ENCODE measurements around the gene GALNT14. TPM values are rescaled to one million over a fixed set of nuclear protein-coding genes. Genes with fewer than 3 reads are reported as not detected.

The GALNT14 gene
- total and polyA plus RNA-seq, 10 of the 15 experiments (the other 5 are each of a cell fraction or from before 2014, with no cell fraction given): 3.7 to 17.8 (median 6.0) TPM

GRCh38 chr2:31038385-31038784 is 99.9 kb downstream of the GALNT14 start (continued):
- TF ChIP-seq ZBTB40 (IDR thresholded peaks at IDR 0.05; ENCODE audit: borderline replicate concordance): no peak

DNA sequence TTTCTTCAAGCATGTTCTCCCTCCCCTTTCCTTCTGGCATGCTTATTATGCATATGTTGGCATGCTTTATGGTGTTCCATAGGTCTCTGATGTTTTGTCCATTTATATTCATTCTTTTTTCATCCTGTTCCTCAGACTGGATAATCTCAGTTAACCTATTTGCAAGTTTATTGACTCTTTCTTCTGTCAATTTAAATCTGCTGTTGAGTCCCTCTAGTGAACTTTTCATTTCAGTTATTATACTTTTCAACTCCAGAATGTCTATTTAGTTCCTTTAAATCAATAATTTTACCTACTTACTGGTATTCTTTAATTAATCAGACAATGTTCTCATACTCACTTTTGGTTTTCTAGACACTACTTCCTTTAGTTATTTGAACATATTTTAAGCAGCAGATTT is 101.2 kb downstream of the GALNT14 start:
- ChIA-PET SMC1A (ENCODE audit: uncharacterized antibody, unreplicated experiment) (no interaction called here), RAD21 (ENCODE audit: unreplicated experiment) (no interaction called here), CTCF (interaction anchor here (0.7 kb wide), 1 partner anchor 189 kb away, joined by 3 read pairs; no protein-coding TSS in a partner anchor), POLR2A (no interaction called here)
- H3K79me2 ChIP-seq (ENCODE audit: control insufficient read depth, insufficient read depth, low read length): no peaks in the 10 kb centered on the region
- peaks cover under 1% of the 10 kb centered on the region for H3K4me1 ChIP-seq (ENCODE audit: control insufficient read depth, insufficient read depth, low read length)
- H3K27ac ChIP-seq (ENCODE audit: control insufficient read depth, insufficient read depth): no peak overlapping the region
- no peaks in the 10 kb centered on the region for H4K20me1 ChIP-seq (ENCODE audit: control insufficient read depth, insufficient read depth)
- no peak overlapping the region for H2AFZ ChIP-seq (ENCODE audit: control insufficient read depth, low read depth, low read length)
- in situ Hi-C loops (cut with MboI) (no loop called here), intact Hi-C loops (cut with micrococcal nuclease; ENCODE audit: unreplicated experiment) (no loop called here)
- H3K36me3 ChIP-seq (ENCODE audit: control insufficient read depth in 2 of 2, insufficient read depth in 2 of 2, low read length in 1 of 2): no peaks in the 10 kb centered on the region
- no peak overlapping the region for H3K4me3 ChIP-seq
- H3K4me2 ChIP-seq (ENCODE audit: control insufficient read depth, insufficient read depth): no peak overlapping the region
- BruUV-seq (replicated peaks): no TSS peak
- no peak overlapping the region for H3K9ac ChIP-seq (ENCODE audit: control insufficient read depth, insufficient read depth, low read length)
- DNase-seq (ENCODE audit: low read depth, low spot score): no peak
- no peaks in the 10 kb centered on the region for H3K27me3 ChIP-seq (replicated peaks in 1 of 2; ENCODE audit: control insufficient read depth in 2 of 2, insufficient read depth in 2 of 2, low read length in 1 of 2)
- H3K9me3 ChIP-seq (replicated peaks; ENCODE audit: control insufficient read depth, insufficient read depth, low read length): peaks cover 4% of the 10 kb centered on the region
- no peak for ATAC-seq
- FAIRE-seq: no peak
- TF ChIP-seq HSF1 (IDR thresholded peaks at IDR 0.05; ENCODE audit: low read depth, low read length): no peak
- TF ChIP-seq NFXL1 (IDR thresholded peaks at IDR 0.05; ENCODE audit: borderline replicate concordance): no peak
- TF ChIP-seq, protein P1, sequence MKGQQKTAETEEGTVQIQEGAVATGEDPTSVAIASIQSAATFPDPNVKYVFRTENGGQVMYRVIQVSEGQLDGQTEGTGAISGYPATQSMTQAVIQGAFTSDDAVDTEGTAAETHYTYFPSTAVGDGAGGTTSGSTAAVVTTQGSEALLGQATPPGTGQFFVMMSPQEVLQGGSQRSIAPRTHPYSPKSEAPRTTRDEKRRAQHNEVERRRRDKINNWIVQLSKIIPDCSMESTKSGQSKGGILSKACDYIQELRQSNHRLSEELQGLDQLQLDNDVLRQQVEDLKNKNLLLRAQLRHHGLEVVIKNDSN (IDR thresholded peaks at IDR 0.05; ENCODE audit: borderline replicate concordance, extremely low read length, insufficient read depth, low read depth, low read length): no peak
- TF ChIP-seq TCF12 (IDR thresholded peaks at IDR 0.05; ENCODE audit: low read depth, low read length): no peak
- TF ChIP-seq TARDBP (IDR thresholded peaks at IDR 0.05; ENCODE audit: borderline replicate concordance): no peak
- no peak for TF ChIP-seq SREBF1 (IDR thresholded peaks at IDR 0.05; ENCODE audit: low read length)
- no peak for TF ChIP-seq POLR2AphosphoS5 (IDR thresholded peaks at IDR 0.05; ENCODE audit: low read length)
- TF ChIP-seq ZNF592 (IDR thresholded peaks at IDR 0.05): no peak
- no peak for TF ChIP-seq RAD51 (IDR thresholded peaks at IDR 0.05)
- no peak for TF ChIP-seq HDGF (IDR thresholded peaks at IDR 0.05)
- no peak for TF ChIP-seq EED (IDR thresholded peaks at IDR 0.05; ENCODE audit: low read depth)
- no peak for TF ChIP-seq SMARCA5 (IDR thresholded peaks at IDR 0.05)
